HG02678 (cell line): ENCODE results near the gene PET100.

Source experiments
- ATAC-seq: cut with Tn5 transposase; IDR thresholded peaks from one replicate; pipeline ENCODE4 v1.9.1; 2021; ENCODE audit warnings: mild to moderate bottlenecking, moderate library complexity; ENCODE audit not compliant: unreplicated experiment

The PET100 gene

GRCh38 chr19:7611541-7612279 is 17.9 kb upstream of the PET100 start:
- no peak for ATAC-seq

GRCh38 chr19:7612282-7613274 is 17.0 kb upstream of the PET100 start:
- ATAC-seq = no peak

GRCh38 chr19:7614859-7615741 is 14.5 kb upstream of the PET100 start:
- no peak for ATAC-seq

GRCh38 chr19:7617172-7617571 is 12.4 kb upstream of the PET100 start:
- no peak for ATAC-seq

- no peak for ATAC-seq
Observed at GRCh38 chr19:7617735-7618134, 11.9 kb upstream of the PET100 start.

GRCh38 chr19:7618348-7618747 is 11.2 kb upstream of the PET100 start:
- ATAC-seq = no peak

GRCh38 chr19:7618771-7619510 is 10.7 kb upstream of the PET100 start:
- no peak for ATAC-seq

GRCh38 chr19:7619671-7620441 is 9.7 kb upstream of the PET100 start:
- no peak for ATAC-seq

- no peak for ATAC-seq
Observed at GRCh38 chr19:7620442-7621412, 8.9 kb upstream of the PET100 start.

GRCh38 chr19:7622933-7623685 is 6.5 kb upstream of the PET100 start:
- ATAC-seq = no peak

- no peak for ATAC-seq
Observed at GRCh38 chr19:7623725-7624603, 5.6 kb upstream of the PET100 start.

- ATAC-seq = no peak
Observed at GRCh38 chr19:7624810-7625209, 4.8 kb upstream of the PET100 start.

- ATAC-seq = no peak
Observed at GRCh38 chr19:7625763-7626372, 3.7 kb upstream of the PET100 start.

- no peak for ATAC-seq
Observed at GRCh38 chr19:7627166-7627565, 2.4 kb upstream of the PET100 start.

- ATAC-seq = no peak
Observed at GRCh38 chr19:7628589-7629311, 843 bp upstream of the PET100 start.

GRCh38 chr19:7631577-7631976 is 2.0 kb downstream of the PET100 start:
- no peak for ATAC-seq
